WTC11 (cell line): ENCODE measurements around the gene RAB3GAP1.
"Not testable (repeated sequence)": the region's sequence is repeated elsewhere in the genome, so short reads cannot be mapped to it uniquely, and the experiment has no call there.

Experiments
- ELF4 ChIP-seq: sonication (generic); formaldehyde crosslinking; IDR thresholded peaks from 2 replicates; pipeline ENCODE4 v1.8.1; 2022; ENCODE audit warnings: low read depth, mild to moderate bottlenecking, moderate library complexity, missing genetic modification reagents
- NR3C1 ChIP-seq: sonication (generic); formaldehyde crosslinking; conservative IDR thresholded peaks from 2 replicates; pipeline ENCODE4 v1.8.1; 2023; ENCODE audit warnings: low read depth, mild to moderate bottlenecking, missing genetic modification reagents
- TCF7 ChIP-seq: sonication (generic); formaldehyde crosslinking; IDR thresholded peaks from 2 replicates; pipeline ENCODE4 v1.8.0; 2022; ENCODE audit warnings: mild to moderate bottlenecking, low read depth, missing genetic modification reagents, moderate library complexity
- TEAD4 ChIP-seq: sonication (generic); formaldehyde crosslinking; IDR thresholded peaks from 2 replicates; pipeline ENCODE4 v1.8.0; 2022; ENCODE audit warnings: mild to moderate bottlenecking, missing genetic modification reagents
- ZNF138 ChIP-seq: sonication (generic); formaldehyde crosslinking; conservative IDR thresholded peaks from 2 replicates; pipeline ENCODE4 v1.8.1; 2022; ENCODE audit warnings: mild to moderate bottlenecking, moderate library complexity, missing genetic modification reagents
- TF ChIP-seq, protein P1 (sequence below): fragments of 200-600 bp; IDR thresholded peaks from 2 replicates; pipeline ENCODE4 v1.8.0; 2022; ENCODE audit warnings: antibody characterized with exemption
- TF ChIP-seq, protein P2 (sequence below): sonication (generic); formaldehyde crosslinking; IDR thresholded peaks from 2 replicates; pipeline ENCODE4 v1.8.1; 2023; ENCODE audit warnings: mild to moderate bottlenecking, missing genetic modification reagents, moderate library complexity
- TF ChIP-seq, protein P3 (sequence below): sonication (generic); formaldehyde crosslinking; IDR thresholded peaks from 2 replicates; pipeline ENCODE4 v1.8.1; 2023; ENCODE audit warnings: mild to moderate bottlenecking, missing genetic modification reagents

DNA sequence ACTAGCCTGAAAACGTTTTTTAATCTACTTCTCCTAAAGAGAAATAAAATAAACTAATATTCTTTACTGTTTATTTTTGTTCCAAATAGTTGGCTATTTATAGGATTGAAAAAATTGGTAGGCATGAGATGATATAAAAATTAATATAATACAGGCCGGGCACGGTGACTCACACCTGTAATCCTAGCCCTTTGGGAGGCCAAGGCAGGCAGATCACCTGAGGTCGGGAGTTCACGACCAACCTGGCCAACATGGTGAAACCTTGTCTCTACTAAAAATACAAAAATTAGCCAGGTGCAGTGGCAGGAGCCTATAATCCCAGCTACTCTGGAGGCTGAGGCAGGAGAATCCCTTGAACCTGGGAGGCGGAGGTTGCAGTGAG lies 69.6 kb downstream of the RAB3GAP1 start:
- TF ChIP-seq, protein P1, sequence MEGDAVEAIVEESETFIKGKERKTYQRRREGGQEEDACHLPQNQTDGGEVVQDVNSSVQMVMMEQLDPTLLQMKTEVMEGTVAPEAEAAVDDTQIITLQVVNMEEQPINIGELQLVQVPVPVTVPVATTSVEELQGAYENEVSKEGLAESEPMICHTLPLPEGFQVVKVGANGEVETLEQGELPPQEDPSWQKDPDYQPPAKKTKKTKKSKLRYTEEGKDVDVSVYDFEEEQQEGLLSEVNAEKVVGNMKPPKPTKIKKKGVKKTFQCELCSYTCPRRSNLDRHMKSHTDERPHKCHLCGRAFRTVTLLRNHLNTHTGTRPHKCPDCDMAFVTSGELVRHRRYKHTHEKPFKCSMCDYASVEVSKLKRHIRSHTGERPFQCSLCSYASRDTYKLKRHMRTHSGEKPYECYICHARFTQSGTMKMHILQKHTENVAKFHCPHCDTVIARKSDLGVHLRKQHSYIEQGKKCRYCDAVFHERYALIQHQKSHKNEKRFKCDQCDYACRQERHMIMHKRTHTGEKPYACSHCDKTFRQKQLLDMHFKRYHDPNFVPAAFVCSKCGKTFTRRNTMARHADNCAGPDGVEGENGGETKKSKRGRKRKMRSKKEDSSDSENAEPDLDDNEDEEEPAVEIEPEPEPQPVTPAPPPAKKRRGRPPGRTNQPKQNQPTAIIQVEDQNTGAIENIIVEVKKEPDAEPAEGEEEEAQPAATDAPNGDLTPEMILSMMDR = not testable (repeated sequence)
- not testable (repeated sequence) for TF ChIP-seq TEAD4; ZNF138; ELF4 (CRISPR knock-in tag); TCF7 (CRISPR knock-in tag); NR3C1 (CRISPR knock-in tag)
- TF ChIP-seq, protein P2, sequence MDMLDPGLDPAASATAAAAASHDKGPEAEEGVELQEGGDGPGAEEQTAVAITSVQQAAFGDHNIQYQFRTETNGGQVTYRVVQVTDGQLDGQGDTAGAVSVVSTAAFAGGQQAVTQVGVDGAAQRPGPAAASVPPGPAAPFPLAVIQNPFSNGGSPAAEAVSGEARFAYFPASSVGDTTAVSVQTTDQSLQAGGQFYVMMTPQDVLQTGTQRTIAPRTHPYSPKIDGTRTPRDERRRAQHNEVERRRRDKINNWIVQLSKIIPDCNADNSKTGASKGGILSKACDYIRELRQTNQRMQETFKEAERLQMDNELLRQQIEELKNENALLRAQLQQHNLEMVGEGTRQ (CRISPR knock-in tag) = not testable (repeated sequence)
- TF ChIP-seq, protein P3, sequence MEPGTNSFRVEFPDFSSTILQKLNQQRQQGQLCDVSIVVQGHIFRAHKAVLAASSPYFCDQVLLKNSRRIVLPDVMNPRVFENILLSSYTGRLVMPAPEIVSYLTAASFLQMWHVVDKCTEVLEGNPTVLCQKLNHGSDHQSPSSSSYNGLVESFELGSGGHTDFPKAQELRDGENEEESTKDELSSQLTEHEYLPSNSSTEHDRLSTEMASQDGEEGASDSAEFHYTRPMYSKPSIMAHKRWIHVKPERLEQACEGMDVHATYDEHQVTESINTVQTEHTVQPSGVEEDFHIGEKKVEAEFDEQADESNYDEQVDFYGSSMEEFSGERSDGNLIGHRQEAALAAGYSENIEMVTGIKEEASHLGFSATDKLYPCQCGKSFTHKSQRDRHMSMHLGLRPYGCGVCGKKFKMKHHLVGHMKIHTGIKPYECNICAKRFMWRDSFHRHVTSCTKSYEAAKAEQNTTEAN (CRISPR knock-in tag) = not testable (repeated sequence)
